ENCODE data around the gene KLHL30.

The KLHL30 gene

GRCh38 chr2:238164906-238165287 lies 26.4 kb downstream of the KLHL30 start:
- in situ Hi-C loops (cut with HindIII; ENCODE audit: low sequenced_read_pairs) = no loop called here
- TF ChIP-seq, protein P1, sequence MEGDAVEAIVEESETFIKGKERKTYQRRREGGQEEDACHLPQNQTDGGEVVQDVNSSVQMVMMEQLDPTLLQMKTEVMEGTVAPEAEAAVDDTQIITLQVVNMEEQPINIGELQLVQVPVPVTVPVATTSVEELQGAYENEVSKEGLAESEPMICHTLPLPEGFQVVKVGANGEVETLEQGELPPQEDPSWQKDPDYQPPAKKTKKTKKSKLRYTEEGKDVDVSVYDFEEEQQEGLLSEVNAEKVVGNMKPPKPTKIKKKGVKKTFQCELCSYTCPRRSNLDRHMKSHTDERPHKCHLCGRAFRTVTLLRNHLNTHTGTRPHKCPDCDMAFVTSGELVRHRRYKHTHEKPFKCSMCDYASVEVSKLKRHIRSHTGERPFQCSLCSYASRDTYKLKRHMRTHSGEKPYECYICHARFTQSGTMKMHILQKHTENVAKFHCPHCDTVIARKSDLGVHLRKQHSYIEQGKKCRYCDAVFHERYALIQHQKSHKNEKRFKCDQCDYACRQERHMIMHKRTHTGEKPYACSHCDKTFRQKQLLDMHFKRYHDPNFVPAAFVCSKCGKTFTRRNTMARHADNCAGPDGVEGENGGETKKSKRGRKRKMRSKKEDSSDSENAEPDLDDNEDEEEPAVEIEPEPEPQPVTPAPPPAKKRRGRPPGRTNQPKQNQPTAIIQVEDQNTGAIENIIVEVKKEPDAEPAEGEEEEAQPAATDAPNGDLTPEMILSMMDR (IDR thresholded peaks at IDR 0.05; ENCODE audit: low read depth, low read length, missing control alignments) = no peak
- DNase-seq (ENCODE audit: low read depth) = no peak
- H3K4me3 ChIP-seq (ENCODE audit: low read depth, low read length) = no peak overlapping the region

DNA sequence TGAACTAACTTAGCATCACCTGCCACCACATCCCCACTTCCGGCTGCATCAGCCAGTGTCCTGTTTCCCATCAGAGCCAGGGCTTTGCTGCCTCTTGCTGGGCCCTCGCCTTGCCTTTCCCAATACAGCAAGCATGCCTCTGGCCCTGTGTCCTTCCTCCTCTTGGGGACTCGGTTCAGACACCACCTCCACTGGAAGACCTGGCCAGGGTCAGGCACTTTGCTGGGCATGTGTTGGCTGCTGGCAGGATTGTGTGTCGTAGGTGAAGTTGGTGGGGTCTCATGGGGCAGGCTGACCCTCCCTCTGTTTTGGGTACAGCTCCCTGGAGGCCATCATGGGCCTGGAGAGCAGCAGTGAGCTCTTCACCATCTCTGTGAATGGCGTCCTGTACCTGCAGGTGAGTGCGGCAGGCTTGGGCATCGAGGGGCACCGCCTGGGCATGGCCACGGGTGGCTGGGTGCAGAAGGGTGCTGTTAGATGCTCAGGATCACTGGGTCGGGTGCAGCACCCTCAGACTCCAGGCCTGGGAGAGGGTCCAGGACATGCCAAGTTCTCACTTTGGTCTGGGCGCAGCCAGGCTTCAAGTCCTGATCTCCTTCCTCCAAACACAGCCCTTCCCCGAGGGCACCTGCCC lies 26.9 kb downstream of the KLHL30 start:
- in situ Hi-C loops (cut with HindIII; ENCODE audit: low sequenced_read_pairs) = no loop called here
- DNase-seq (ENCODE audit: low read depth) = no peak
- TF ChIP-seq, protein P1 (IDR thresholded peaks at IDR 0.05; ENCODE audit: low read depth, low read length, missing control alignments) = no peak
- no peak overlapping the region for H3K4me3 ChIP-seq (ENCODE audit: low read depth, low read length)

DNA sequence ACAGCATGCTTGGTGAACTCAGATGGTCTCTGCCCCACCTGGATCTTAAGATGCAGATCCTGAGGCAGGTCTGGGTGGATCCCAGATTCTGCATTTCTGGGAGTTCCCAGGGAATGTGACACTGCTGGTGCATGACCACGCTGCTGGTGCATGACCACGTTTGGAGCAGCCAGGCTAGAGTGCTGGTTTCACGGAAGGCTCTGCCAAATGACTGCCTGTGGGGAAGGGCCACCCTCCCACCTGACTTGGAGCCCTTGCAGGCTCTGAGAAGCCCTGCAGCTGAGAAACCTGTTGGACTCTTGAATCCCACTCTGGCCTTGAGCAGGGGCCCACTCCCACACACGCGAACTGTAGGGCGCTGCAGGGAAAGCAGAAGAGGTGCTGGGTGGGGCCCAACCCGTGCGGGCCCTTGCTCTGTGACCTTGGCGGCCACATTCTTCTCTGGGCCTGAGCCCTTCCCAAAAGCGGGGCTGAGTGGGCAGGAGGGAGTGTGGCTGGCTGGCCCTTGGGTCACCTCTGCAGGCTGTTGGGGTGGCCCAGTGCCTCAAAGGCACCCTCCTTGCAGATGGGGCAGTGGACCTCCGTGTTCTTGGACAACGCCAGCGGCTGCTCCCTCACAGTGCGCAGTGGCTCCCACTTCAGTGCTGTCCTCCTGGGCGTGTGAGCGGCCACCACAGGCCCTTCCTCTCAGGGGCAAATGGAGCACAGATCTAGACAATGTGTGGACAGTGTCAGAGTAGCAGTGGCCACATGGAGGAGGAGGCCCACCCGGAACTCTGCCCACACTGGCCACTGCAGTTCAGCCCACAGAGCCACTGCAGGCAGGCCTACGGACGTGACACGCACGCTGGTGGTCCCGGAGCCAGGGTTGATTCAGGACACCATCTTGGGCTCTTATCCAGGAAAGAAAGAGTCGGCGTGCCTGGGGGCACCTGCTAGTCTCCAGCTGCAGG lies 28.2 kb downstream of the KLHL30 start:
- in situ Hi-C loops (cut with HindIII; ENCODE audit: low sequenced_read_pairs) = no loop called here
- DNase-seq (ENCODE audit: low read depth) = no peak
- TF ChIP-seq, protein P1 (IDR thresholded peaks at IDR 0.05; ENCODE audit: low read depth, low read length, missing control alignments) = no peak
- H3K4me3 ChIP-seq (ENCODE audit: low read depth, low read length) = no peak overlapping the region

- in situ Hi-C loops (cut with HindIII; ENCODE audit: low sequenced_read_pairs) = no loop called here
- TF ChIP-seq, protein P1 (IDR thresholded peaks at IDR 0.05; ENCODE audit: low read depth, low read length, missing control alignments) = no peak
- no peak overlapping the region for H3K4me3 ChIP-seq (ENCODE audit: low read depth, low read length)
- DNase-seq (ENCODE audit: low read depth) = no peak
Measured at GRCh38 chr2:238167344-238167715, 28.9 kb downstream of the KLHL30 start.

DNA sequence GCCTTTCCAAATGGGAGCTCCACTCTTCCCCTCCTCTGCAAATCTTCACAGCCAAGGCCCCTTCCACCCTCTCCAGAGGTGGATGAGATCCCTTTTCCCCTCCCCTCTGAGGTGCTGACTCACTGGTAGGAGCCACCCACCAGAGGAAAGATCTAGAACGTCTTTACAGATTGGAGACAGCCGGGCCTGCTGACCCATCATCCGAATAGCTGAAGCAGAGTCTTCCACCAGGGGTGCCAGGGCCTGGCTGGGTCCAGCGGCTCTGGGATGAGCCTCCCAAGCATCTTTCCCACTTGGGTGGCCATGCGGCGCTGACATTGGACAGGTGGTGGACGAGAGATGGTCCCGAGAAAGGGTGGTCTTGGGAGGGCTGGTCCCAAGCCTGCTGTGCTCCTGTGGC lies 29.3 kb downstream of the KLHL30 start:
- TF ChIP-seq, protein P1 (IDR thresholded peaks at IDR 0.05; ENCODE audit: low read depth, low read length, missing control alignments) = no peak
- no peak overlapping the region for H3K4me3 ChIP-seq (ENCODE audit: low read depth, low read length)
- in situ Hi-C loops (cut with HindIII; ENCODE audit: low sequenced_read_pairs) = no loop called here
- no peak for DNase-seq (ENCODE audit: low read depth)

DNA sequence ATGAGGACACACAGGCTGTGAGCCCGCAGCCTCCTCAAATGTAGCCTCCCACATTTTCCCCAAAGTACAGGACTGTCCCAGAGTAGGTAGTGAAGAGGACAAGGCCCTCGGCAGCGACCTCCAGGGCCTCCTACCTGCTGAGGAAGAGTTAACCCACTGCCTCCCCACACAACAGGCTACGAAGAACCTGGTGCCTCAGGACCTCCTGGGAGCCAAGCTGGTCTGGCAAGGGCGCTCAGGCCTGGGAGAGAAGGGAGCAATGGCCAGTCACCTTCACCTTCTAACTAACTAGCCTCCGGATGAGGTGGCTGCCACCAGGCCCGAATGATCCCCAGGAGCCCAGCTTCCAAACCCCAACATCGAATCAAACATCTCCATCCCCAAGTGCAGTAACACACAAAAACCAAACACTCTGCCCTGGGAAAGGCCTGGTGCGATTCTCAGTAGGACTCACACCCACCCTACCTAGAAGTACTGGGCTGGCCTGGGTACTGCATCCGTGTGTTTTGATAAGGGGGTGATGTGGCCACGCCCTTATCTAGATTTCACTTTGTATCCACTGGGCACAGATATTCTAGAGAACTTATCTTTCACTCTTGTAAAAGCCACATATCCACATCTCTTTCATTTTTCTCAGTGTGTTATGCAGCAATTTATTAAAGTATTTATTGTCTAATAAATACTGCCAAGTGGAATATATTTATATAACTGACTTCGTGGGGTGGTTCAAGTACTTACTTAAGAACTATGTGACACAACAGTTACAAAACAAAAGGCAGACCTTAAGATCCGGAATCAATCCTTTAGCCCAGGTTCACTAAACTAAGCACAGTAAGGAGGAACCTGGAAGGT lies 30.0 kb downstream of the KLHL30 start:
- no peak for DNase-seq (ENCODE audit: low read depth)
- H3K4me3 ChIP-seq (ENCODE audit: low read depth, low read length) = no peak overlapping the region
- TF ChIP-seq, protein P1 (IDR thresholded peaks at IDR 0.05; ENCODE audit: low read depth, low read length, missing control alignments) = no peak
- in situ Hi-C loops (cut with HindIII; ENCODE audit: low sequenced_read_pairs) = no loop called here

Data from astrocyte of the cerebellum (primary cell).